Esophagus muscularis mucosa (tissue), 4 donors: ENCODE measurements around the gene PID1. TPM values are rescaled to one million over a fixed set of nuclear protein-coding genes. Genes with fewer than 3 reads are reported as not detected.

Source experiments
- DNase-seq: peaks from one replicate; pipeline ENCODE4 v3.0.0-alpha.2; 2017; ENCODE audit errors: extremely low spot score
- H3K27ac ChIP-seq, 4 donors: fragments of 200-600 bp; sonication (generic); replicated peaks in 1 of 4; 1 replicate in 3 of 4; 2 replicates in 1 of 4; pipeline ENCODE4 v1.5.1; 2016 to 2019; ENCODE audit warnings: mild to moderate bottlenecking in 1 of 4
- H3K27me3 ChIP-seq, 4 donors: fragments of 200-600 bp; sonication (generic); one replicate each; pipeline versions ENCODE4 v1.5.1 to v1.6.0; 2016 to 2019
- H3K36me3 ChIP-seq, 4 donors: fragments of 200-600 bp; sonication (generic); one replicate each; pipeline ENCODE4 v1.5.1; 2016 to 2019
- H3K4me1 ChIP-seq, 4 donors: fragments of 200-600 bp; sonication (generic); one replicate each; pipeline ENCODE4 v1.5.1; 2016 to 2019
- H3K4me3 ChIP-seq, 4 donors: fragments of 200-600 bp; sonication (generic); 1 replicate in 2 of 4; 2 replicates in 2 of 4; pipeline ENCODE4 v1.5.1; 2016 to 2019; ENCODE audit warnings: mild to moderate bottlenecking in 4 of 4, moderate library complexity in 1 of 4
- H3K9me3 ChIP-seq, 4 donors: fragments of 200-600 bp; sonication (generic); 1 replicate in 3 of 4; 2 replicates in 1 of 4; pipeline ENCODE4 v1.5.1; 2016 to 2019
- CTCF ChIP-seq, 3 experiments: fragments of 200-600 bp in 2 of 3; fragments of 450-650 bp in 1 of 3; sonication (generic) in 2 of 3; IDR thresholded peaks; one replicate each; pipeline ENCODE4 v1.5.1; 2017 to 2019; ENCODE audit warnings: antibody characterized with exemption in 3 of 3, mild to moderate bottlenecking in 2 of 3, moderate library complexity in 1 of 3
- EP300 ChIP-seq: sonication (generic); formaldehyde crosslinking; IDR thresholded peaks from one replicate; pipeline ENCODE4 v1.6.1; 2017; ENCODE audit warnings: antibody characterized with exemption
- POLR2A ChIP-seq: fragments of 450-650 bp; IDR thresholded peaks from one replicate; pipeline ENCODE4 v1.6.1; 2017; ENCODE audit warnings: antibody characterized with exemption, moderate library complexity, mild to moderate bottlenecking, low read depth
- POLR2AphosphoS5 ChIP-seq, 2 donors: sonication (generic); formaldehyde crosslinking; IDR thresholded peaks; one replicate each; pipeline ENCODE4 v1.6.1; 2017; ENCODE audit warnings: antibody characterized with exemption in 2 of 2
- WGBS: methylation state at CpG from one replicate; pipeline ENCODE4 v1.1.5; 2018; 5-methylcytosine and 5-hydroxymethylcytosine counted together
- intact Hi-C: fragments of 100-400 bp; cut with DNase I; formaldehyde crosslinking; loops from one replicate; pipeline ENCODE4 v1.15.1; 2023
- total RNA-seq, 4 donors: library from RNA; depleted of rRNA; stranded (reverse); fragments of >200 nt; gene quantifications; one replicate each; pipeline versions ENCODE4 v1.1.0 to v1.2.1, GENCODE V29; 2016

Gene PID1
- total RNA-seq, 4 donors from 2014 or later, result 48.2 to 68.7 (median 55.4) TPM

- intact Hi-C loops, result no loop called here
- no peaks in the 10 kb centered on the region for H3K4me1 ChIP-seq
- H3K27me3 ChIP-seq, result no peaks in the 10 kb centered on the region
- no peak overlapping the region for H3K27ac ChIP-seq
- WGBS, result 68% methylated on average over 8 of the region's 12 CpGs
- no peak overlapping the region for H3K4me3 ChIP-seq
- TF ChIP-seq EP300, result no peak
- TF ChIP-seq POLR2AphosphoS5 (IDR thresholded peaks at IDR 0.05), result no peak
- TF ChIP-seq POLR2A, result no peak
- no peak for TF ChIP-seq CTCF (IDR thresholded peaks at IDR 0.05)
- no peaks in the 10 kb centered on the region for H3K9me3 ChIP-seq
- H3K36me3 ChIP-seq, result peaks cover 0 to 7% (median 0%) of the 10 kb centered on the region in 4 donors
- DNase-seq, result no peak
Measured at GRCh38 chr2:229027353-229028105, 243.6 kb downstream of the PID1 start.

- H3K36me3 ChIP-seq, result peaks cover 0 to 7% (median 0%) of the 10 kb centered on the region in 4 donors
- H3K4me1 ChIP-seq, result no peaks in the 10 kb centered on the region
- H3K27ac ChIP-seq, result no peak overlapping the region
Measured at GRCh38 chr2:229025653-229026052, 245.4 kb downstream of the PID1 start.

GRCh38 chr2:229022652-229023051, 248.4 kb downstream of the PID1 start:
- intact Hi-C loops, result no loop called here
- TF ChIP-seq CTCF (IDR thresholded peaks at IDR 0.05), result no peak
- Histone ChIP-seq H3K9me3 (no peaks in the 10 kb centered on the region), H3K27me3 (no peaks in the 10 kb centered on the region), H3K27ac (no peak overlapping the region), H3K4me3 (no peak overlapping the region), H3K4me1 (no peaks in the 10 kb centered on the region), H3K36me3 (peaks cover 0 to 7% (median 0%) of the 10 kb centered on the region in 4 donors)
- 62% methylated on average over 1 of the region's 1 CpG for WGBS
- no peak for DNase-seq

More at GRCh38 chr2:229025653-229026052, 245.4 kb downstream of the PID1 start:
- no peak for TF ChIP-seq POLR2AphosphoS5 (IDR thresholded peaks at IDR 0.05)
- TF ChIP-seq CTCF (IDR thresholded peaks at IDR 0.05), result no peak
- no peak for TF ChIP-seq POLR2A
- TF ChIP-seq EP300, result no peak
- H3K9me3 ChIP-seq, result no peaks in the 10 kb centered on the region
- no peak for DNase-seq
- no peak overlapping the region for H3K4me3 ChIP-seq
- WGBS, result 93% methylated on average over 19 of the region's 20 CpGs
- intact Hi-C loops, result no loop called here
- H3K27me3 ChIP-seq, result no peaks in the 10 kb centered on the region

GRCh38 chr2:229022071-229022470, 249.0 kb downstream of the PID1 start:
- TF ChIP-seq CTCF (IDR thresholded peaks at IDR 0.05), result no peak
- no peak for TF ChIP-seq POLR2A
- no peak for TF ChIP-seq POLR2AphosphoS5 (IDR thresholded peaks at IDR 0.05)
- no peak for TF ChIP-seq EP300
- no peaks in the 10 kb centered on the region for H3K4me1 ChIP-seq
- H3K27me3 ChIP-seq, result no peaks in the 10 kb centered on the region
- intact Hi-C loops, result no loop called here
- no peak for DNase-seq
- WGBS, result 81% methylated on average over 5 of the region's 5 CpGs
- no peak overlapping the region for H3K27ac ChIP-seq
- no peaks in the 10 kb centered on the region for H3K9me3 ChIP-seq
- H3K4me3 ChIP-seq, result no peak overlapping the region
- H3K36me3 ChIP-seq, result peaks cover 0 to 7% (median 0%) of the 10 kb centered on the region in 4 donors

- Histone ChIP-seq H3K27me3 (no peaks in the 10 kb centered on the region), H3K27ac (no peak overlapping the region), H3K9me3 (no peaks in the 10 kb centered on the region), H3K36me3 (no peaks in the 10 kb centered on the region), H3K4me1 (peaks cover 0 to 4% (median 0%) of the 10 kb centered on the region in 4 donors), H3K4me3 (no peak overlapping the region)
- intact Hi-C loops, result no loop called here
- WGBS, result 71% methylated on average over 1 of the region's 1 CpG
- DNase-seq, result no peak
- TF ChIP-seq EP300 (no peak), POLR2A (no peak), CTCF (IDR thresholded peaks at IDR 0.05) (no peak), POLR2AphosphoS5 (IDR thresholded peaks at IDR 0.05) (no peak)
Measured at GRCh38 chr2:229009816-229010215, 261.3 kb downstream of the PID1 start.
